ENCODE results near the gene CARS1.

Gene CARS1

GRCh38 chr11:3037040-3037944, 19.9 kb downstream of the CARS1 start:
- peak; percentile 16 for DNase-seq

GRCh38 chr11:3036419-3036818, 20.8 kb downstream of the CARS1 start:
- no peak for DNase-seq

- no peak for DNase-seq
Measured at GRCh38 chr11:3035333-3035732, 21.9 kb downstream of the CARS1 start.

GRCh38 chr11:3030289-3031070, 26.7 kb downstream of the CARS1 start:
- DNase-seq, result no peak

- no peak for DNase-seq
Measured at GRCh38 chr11:3028813-3029212, 28.4 kb downstream of the CARS1 start.

- no peak for DNase-seq
Measured at GRCh38 chr11:3026803-3027202, 30.4 kb downstream of the CARS1 start.

- DNase-seq, result no peak
Measured at GRCh38 chr11:3022982-3023381, 34.2 kb downstream of the CARS1 start.

GRCh38 chr11:3022300-3022967, 34.8 kb downstream of the CARS1 start:
- DNase-seq, result no peak

- no peak for DNase-seq
Measured at GRCh38 chr11:3021125-3021524, 36.1 kb downstream of the CARS1 start.

- DNase-seq, result no peak
Measured at GRCh38 chr11:3020011-3020410, 37.2 kb downstream of the CARS1 start.

- no peak for DNase-seq
Measured at GRCh38 chr11:3018596-3018995, 38.6 kb downstream of the CARS1 start.

GRCh38 chr11:3016861-3017260, 40.4 kb downstream of the CARS1 start:
- no peak for DNase-seq

GRCh38 chr11:3015796-3016195, 41.4 kb downstream of the CARS1 start:
- DNase-seq, result no peak

- no peak for DNase-seq
Measured at GRCh38 chr11:3014943-3015342, 42.3 kb downstream of the CARS1 start.

GRCh38 chr11:3014057-3014938, 42.9 kb downstream of the CARS1 start:
- peak; percentile 53 for DNase-seq

GRCh38 chr11:3011891-3012885, 45.0 kb downstream of the CARS1 start:
- DNase-seq, result no peak

- no peak for DNase-seq
Measured at GRCh38 chr11:3010521-3011275, 46.5 kb downstream of the CARS1 start.

- DNase-seq, result no peak
Measured at GRCh38 chr11:3010004-3010403, 47.2 kb downstream of the CARS1 start.

GRCh38 chr11:3009481-3009880, 47.7 kb downstream of the CARS1 start:
- DNase-seq, result no peak

GRCh38 chr11:3008746-3009336, 48.4 kb downstream of the CARS1 start:
- DNase-seq, result no peak
